ENCODE measurements around the gene PVALEF. TPM values are rescaled to one million over a fixed set of nuclear protein-coding genes. Genes with fewer than 3 reads are reported as not detected.
"Not testable (repeated sequence)": the region's sequence is repeated elsewhere in the genome, so short reads cannot be mapped to it uniquely, and the experiment has no call there.

The PVALEF gene
- total RNA-seq, 1 donor, result not detected

DNA sequence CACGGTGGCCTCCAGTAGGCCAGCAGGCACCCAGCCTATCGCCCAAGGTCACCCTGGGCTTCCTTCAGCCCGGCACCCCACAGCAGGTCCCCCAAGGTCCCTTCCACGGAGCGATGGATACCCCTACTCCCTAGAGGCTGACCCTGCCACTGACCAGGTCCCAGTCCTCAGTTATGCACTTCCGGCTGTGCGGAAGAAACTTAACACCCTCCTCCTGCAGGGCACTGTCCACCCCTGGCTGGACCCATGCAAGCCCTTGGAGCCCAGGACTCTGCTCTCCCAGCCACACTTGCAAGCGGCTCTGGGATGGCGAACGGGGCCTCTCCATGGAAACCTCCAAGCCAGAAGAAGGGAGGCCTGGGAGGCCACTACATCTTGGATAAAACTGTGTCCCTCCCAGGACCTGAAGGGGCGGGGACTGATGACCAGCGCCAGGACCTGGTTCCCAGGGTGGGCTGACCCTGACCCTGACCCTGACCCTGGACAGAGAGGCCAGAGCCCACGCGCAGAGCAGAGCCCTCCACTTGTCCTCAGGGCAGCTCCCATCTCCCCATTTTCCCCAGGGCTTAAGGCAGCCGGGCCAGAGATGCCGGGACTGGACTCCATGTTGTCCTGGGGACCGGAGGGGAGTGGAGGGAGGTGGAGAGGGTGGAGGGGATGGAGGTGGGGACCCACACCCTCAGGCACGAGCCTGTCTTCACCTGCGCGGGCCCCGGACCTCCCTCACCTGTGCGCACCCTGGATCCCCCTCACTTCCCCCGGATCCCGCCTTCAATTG lies 56.7 kb downstream of the PVALEF start:
- Histone ChIP-seq H3K27ac (ENCODE audit: low read depth, low read length) (no peak overlapping the region), H3K4me3 (ENCODE audit: insufficient read depth, low read length) (peak overlapping the region; percentile 87), H4K20me1 (ENCODE audit: insufficient read depth, low read length) (peaks cover 3% of the 10 kb centered on the region), H3K9me3 (ENCODE audit: low read depth, low read length) (no peaks in the 10 kb centered on the region), H3K4me2 (ENCODE audit: insufficient read depth, low read length) (peak overlapping the region; percentile 88), H3K79me2 (ENCODE audit: insufficient read depth, low read length) (peaks cover 11% of the 10 kb centered on the region), H3K4me1 (ENCODE audit: insufficient read depth, low read length) (peaks cover 9% of the 10 kb centered on the region), H3K36me3 (ENCODE audit: insufficient read depth, low read length) (no peaks in the 10 kb centered on the region), H3K27me3 (ENCODE audit: insufficient read depth, low read length) (no peaks in the 10 kb centered on the region), H2AFZ (ENCODE audit: low read length) (peak overlapping the region; percentile 78)
- TF ChIP-seq, protein P1, sequence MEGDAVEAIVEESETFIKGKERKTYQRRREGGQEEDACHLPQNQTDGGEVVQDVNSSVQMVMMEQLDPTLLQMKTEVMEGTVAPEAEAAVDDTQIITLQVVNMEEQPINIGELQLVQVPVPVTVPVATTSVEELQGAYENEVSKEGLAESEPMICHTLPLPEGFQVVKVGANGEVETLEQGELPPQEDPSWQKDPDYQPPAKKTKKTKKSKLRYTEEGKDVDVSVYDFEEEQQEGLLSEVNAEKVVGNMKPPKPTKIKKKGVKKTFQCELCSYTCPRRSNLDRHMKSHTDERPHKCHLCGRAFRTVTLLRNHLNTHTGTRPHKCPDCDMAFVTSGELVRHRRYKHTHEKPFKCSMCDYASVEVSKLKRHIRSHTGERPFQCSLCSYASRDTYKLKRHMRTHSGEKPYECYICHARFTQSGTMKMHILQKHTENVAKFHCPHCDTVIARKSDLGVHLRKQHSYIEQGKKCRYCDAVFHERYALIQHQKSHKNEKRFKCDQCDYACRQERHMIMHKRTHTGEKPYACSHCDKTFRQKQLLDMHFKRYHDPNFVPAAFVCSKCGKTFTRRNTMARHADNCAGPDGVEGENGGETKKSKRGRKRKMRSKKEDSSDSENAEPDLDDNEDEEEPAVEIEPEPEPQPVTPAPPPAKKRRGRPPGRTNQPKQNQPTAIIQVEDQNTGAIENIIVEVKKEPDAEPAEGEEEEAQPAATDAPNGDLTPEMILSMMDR (IDR thresholded peaks at IDR 0.05; ENCODE audit: extremely low read depth, low read depth, low read length), result no peak
- peak; percentile 93 for DNase-seq (ENCODE audit: insufficient read length, low spot score, missing footprints)

DNA sequence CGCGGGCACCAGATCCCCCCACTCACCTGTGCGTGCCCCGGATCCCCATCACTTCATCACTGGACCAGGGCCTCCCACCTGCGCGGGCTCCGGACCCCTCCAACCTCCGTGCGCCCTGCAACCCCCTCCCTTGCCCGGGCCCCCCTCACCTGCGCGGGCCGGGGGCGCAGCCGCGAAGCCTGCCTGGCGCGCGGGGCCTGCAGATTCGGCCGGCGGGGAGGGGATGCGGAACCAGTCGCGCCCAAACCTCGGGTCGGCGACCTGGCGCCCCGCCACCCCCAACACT lies 57.3 kb downstream of the PVALEF start:
- TF ChIP-seq, protein P1 (IDR thresholded peaks at IDR 0.05; ENCODE audit: extremely low read depth, low read depth, low read length), result no peak
- no peak for DNase-seq (ENCODE audit: insufficient read length, low spot score, missing footprints)
- Histone ChIP-seq H3K27me3 (ENCODE audit: insufficient read depth, low read length) (no peaks in the 10 kb centered on the region), H3K4me2 (ENCODE audit: insufficient read depth, low read length) (peak overlapping the region; percentile 88), H3K79me2 (ENCODE audit: insufficient read depth, low read length) (peaks cover 11% of the 10 kb centered on the region), H2AFZ (ENCODE audit: low read length) (peak overlapping the region; percentile 78), H3K27ac (ENCODE audit: low read depth, low read length) (no peak overlapping the region), H3K36me3 (ENCODE audit: insufficient read depth, low read length) (no peaks in the 10 kb centered on the region), H3K9me3 (ENCODE audit: low read depth, low read length) (no peaks in the 10 kb centered on the region), H3K4me3 (ENCODE audit: insufficient read depth, low read length) (peak overlapping the region; percentile 87), H3K4me1 (ENCODE audit: insufficient read depth, low read length) (peaks cover 9% of the 10 kb centered on the region), H4K20me1 (ENCODE audit: insufficient read depth, low read length) (peaks cover 3% of the 10 kb centered on the region)

DNA sequence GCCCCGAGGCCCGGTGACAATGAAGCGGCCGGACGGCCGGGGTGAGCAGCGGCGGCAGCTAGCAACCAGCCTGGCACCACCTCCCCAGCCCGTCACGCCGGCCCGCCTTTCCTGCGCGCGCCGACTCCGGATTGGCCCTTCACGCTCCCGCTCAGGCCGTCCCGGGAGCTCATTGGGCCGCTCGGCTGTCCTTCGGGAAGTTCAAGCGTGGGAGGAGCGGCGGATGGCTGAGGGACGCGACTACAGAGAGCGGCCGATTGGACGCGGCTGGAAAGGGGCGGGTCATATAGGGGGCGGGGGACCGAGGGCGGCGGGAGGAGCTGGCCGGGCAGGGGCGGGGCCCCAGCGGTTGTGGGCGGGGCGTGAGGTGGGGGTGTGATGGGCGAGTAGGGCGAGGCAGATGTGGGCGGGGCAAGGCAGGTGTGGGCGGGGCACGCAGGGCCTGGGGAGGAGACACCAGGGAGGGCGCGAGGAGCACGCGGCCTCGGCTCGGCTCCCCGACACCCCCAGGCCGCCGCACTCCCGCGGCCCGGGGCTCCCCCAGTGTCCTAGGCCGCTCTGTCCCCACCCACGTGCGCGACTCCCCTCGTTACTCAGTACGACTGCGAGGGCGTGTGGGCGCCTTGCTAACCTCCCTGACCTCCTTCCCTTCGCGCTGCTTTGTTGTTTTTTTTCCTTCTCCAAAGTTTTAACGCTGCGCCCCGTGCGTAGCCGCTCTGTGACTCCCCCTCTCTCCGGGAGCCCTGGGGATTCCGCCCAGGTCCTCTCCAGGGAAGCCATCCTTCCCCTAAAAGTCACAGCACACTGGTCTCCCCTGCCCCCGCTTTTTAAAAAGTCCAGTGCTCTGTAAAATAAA lies 57.8 kb downstream of the PVALEF start, which contains the start of gene CEP131:
TSS of gene CEP131 (minus strand) at position 60 of the 856 bp plus-strand sequence. CDS start 2,909 bp downstream, outside the sequence.
- H3K27me3 ChIP-seq (ENCODE audit: insufficient read depth, low read length), result no peaks in the 10 kb centered on the region
- peaks cover 9% of the 10 kb centered on the region for H3K4me1 ChIP-seq (ENCODE audit: insufficient read depth, low read length)
- peak within 1 kb of the TSS; percentile 94 for H2AFZ ChIP-seq (ENCODE audit: low read length)
- peaks cover 11% of the 10 kb centered on the region for H3K79me2 ChIP-seq (ENCODE audit: insufficient read depth, low read length)
- peak within 1 kb of the TSS; percentile 87 for H3K4me3 ChIP-seq (ENCODE audit: insufficient read depth, low read length)
- no peaks in the 10 kb centered on the region for H3K36me3 ChIP-seq (ENCODE audit: insufficient read depth, low read length)
- peaks cover 3% of the 10 kb centered on the region for H4K20me1 ChIP-seq (ENCODE audit: insufficient read depth, low read length)
- DNase-seq (ENCODE audit: insufficient read length, low spot score, missing footprints), result peak; percentile 100
- TF ChIP-seq, protein P1 (IDR thresholded peaks at IDR 0.05; ENCODE audit: extremely low read depth, low read depth, low read length), result no peak
- H3K27ac ChIP-seq (ENCODE audit: low read depth, low read length), result peak within 1 kb of the TSS; percentile 23
- H3K9me3 ChIP-seq (ENCODE audit: low read depth, low read length), result no peaks in the 10 kb centered on the region
- H3K4me2 ChIP-seq (ENCODE audit: insufficient read depth, low read length), result peak within 1 kb of the TSS; percentile 90

DNA sequence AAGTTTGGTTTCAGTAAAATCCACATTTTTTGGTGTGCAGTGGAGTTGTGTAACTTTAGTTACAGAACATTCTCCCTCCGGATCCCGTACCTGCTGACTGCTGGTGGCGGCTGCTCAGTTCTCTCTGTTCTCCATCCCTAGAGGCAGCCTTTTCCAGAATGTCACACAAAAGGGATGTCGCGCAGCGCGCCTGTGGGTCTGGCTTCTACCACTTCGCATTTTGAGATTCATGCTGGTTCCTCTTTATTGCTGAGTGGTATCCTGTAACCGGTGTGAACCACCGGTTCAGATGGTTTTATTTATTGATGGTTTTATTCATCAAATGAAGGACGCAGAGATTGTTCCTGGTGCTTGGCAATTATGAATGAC lies 58.4 kb downstream of the PVALEF start:
- TF ChIP-seq, protein P1 (IDR thresholded peaks at IDR 0.05; ENCODE audit: extremely low read depth, low read depth, low read length), result no peak
- peak; percentile 69 for DNase-seq (ENCODE audit: insufficient read length, low spot score, missing footprints)
- Histone ChIP-seq H3K36me3 (ENCODE audit: insufficient read depth, low read length) (no peaks in the 10 kb centered on the region), H3K4me2 (ENCODE audit: insufficient read depth, low read length) (peak overlapping the region; percentile 90), H3K4me3 (ENCODE audit: insufficient read depth, low read length) (peak overlapping the region; percentile 74), H3K9me3 (ENCODE audit: low read depth, low read length) (no peaks in the 10 kb centered on the region), H3K27me3 (ENCODE audit: insufficient read depth, low read length) (no peaks in the 10 kb centered on the region), H4K20me1 (ENCODE audit: insufficient read depth, low read length) (peaks cover 3% of the 10 kb centered on the region), H3K27ac (ENCODE audit: low read depth, low read length) (no peak overlapping the region), H2AFZ (ENCODE audit: low read length) (peak overlapping the region; percentile 94), H3K4me1 (ENCODE audit: insufficient read depth, low read length) (peaks cover 9% of the 10 kb centered on the region), H3K79me2 (ENCODE audit: insufficient read depth, low read length) (peaks cover 11% of the 10 kb centered on the region)

DNA sequence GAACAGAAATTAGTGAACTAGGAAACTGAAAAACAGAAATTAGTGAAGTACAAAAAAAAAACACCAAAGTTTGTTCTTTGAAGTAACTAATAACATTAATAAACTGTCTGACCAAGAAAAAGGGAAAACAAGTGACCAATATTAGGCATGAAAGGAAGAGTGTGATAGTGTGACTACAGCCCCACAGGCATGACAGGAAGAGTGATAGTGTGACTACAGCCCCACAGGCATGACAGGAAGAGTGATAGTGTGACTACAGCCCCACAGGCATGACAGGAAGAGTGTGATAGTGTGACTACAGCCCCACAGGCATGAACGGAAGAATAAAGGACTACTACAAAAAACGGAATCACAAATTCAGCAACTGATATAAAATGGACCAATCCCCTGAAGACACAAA lies 62.3 kb downstream of the PVALEF start:
- not testable (repeated sequence) for H3K27me3 ChIP-seq (ENCODE audit: insufficient read depth, low read length); H4K20me1 ChIP-seq (ENCODE audit: insufficient read depth, low read length); H3K4me1 ChIP-seq (ENCODE audit: insufficient read depth, low read length); H3K9me3 ChIP-seq (ENCODE audit: low read depth, low read length); DNase-seq (ENCODE audit: insufficient read length, low spot score, missing footprints); H3K79me2 ChIP-seq (ENCODE audit: insufficient read depth, low read length); H3K4me2 ChIP-seq (ENCODE audit: insufficient read depth, low read length); H2AFZ ChIP-seq (ENCODE audit: low read length); H3K4me3 ChIP-seq (ENCODE audit: insufficient read depth, low read length); H3K27ac ChIP-seq (ENCODE audit: low read depth, low read length)
- H3K36me3 ChIP-seq (ENCODE audit: insufficient read depth, low read length), result peaks cover 14% of the 10 kb centered on the region
